ENCODE results near the gene SLC35E4. TPM values are rescaled to one million over a fixed set of nuclear protein-coding genes. Genes with fewer than 3 reads are reported as not detected.
"Not testable (repeated sequence)": the region's sequence is repeated elsewhere in the genome, so short reads cannot be mapped to it uniquely, and the experiment has no call there.

The SLC35E4 gene
- polyA plus RNA-seq (2011; rRNA removed): 2.9 and 4.9 TPM in 2 replicates
- polyA minus RNA-seq (2011; rRNA and poly(A)+ RNA removed): 1.7 and 1.9 TPM in 2 replicates

GRCh38 chr22:30635273-30636225 is at the start of gene SLC35E4:
SLC35E4 (plus strand) TSS chr22:30635781; CDS start chr22:30636451, 670 bp downstream.
- no peak for DNase-seq (ENCODE audit: low read depth)
- ChIA-PET POLR2A (interaction anchor here (0.6 to 1.0 kb wide), 3 partner anchors 117 to 403 kb away, joined by 3 to 4 read pairs (median 3); no protein-coding TSS in a partner anchor), CTCF (interaction anchor here (0.6 to 7.2 kb wide), 45 partner anchors 9 to 310 kb away, joined by 3 to 282 read pairs (median 5); partner anchors contain the start of genes DUSP18 and TCN2)
- Histone ChIP-seq H3K36me3 (ENCODE audit: control insufficient read depth, insufficient read depth, low read length) (no peaks in the 10 kb centered on the region), H3K27me3 (ENCODE audit: control insufficient read depth, insufficient read depth, low read length) (no peaks in the 10 kb centered on the region), H3K4me3 (ENCODE audit: low read depth, low read length) (peak within 1 kb of the TSS; percentile 46)
- TF ChIP-seq CTCF (IDR thresholded peaks at IDR 0.05; ENCODE audit: insufficient read depth, low read depth, low read length): peak; percentile 54

- Histone ChIP-seq H3K27me3 (ENCODE audit: control insufficient read depth, insufficient read depth, low read length) (no peaks in the 10 kb centered on the region), H3K36me3 (ENCODE audit: control insufficient read depth, insufficient read depth, low read length) (peaks cover 61% of the 10 kb centered on the region), H3K4me3 (ENCODE audit: low read depth, low read length) (no peak overlapping the region)
- ChIA-PET CTCF (no interaction called here), POLR2A (no interaction called here)
- no peak for DNase-seq (ENCODE audit: low read depth)
- no peak for TF ChIP-seq CTCF (IDR thresholded peaks at IDR 0.05; ENCODE audit: insufficient read depth, low read depth, low read length)
Observed at GRCh38 chr22:30586414-30586813, 49.2 kb upstream of the SLC35E4 start.

- no peak for TF ChIP-seq CTCF (IDR thresholded peaks at IDR 0.05; ENCODE audit: insufficient read depth, low read depth, low read length)
- ChIA-PET POLR2A (interaction anchor here (1.0 kb wide), 1 partner anchor 9 kb away, joined by 3 read pairs; no protein-coding TSS in a partner anchor), CTCF (interaction anchor here (2.8 kb wide), 1 partner anchor 15 kb away, joined by 11 read pairs; the partner anchor contains the start of gene TCN2)
- Histone ChIP-seq H3K27me3 (ENCODE audit: control insufficient read depth, insufficient read depth, low read length) (peaks cover 7% of the 10 kb centered on the region), H3K4me3 (ENCODE audit: low read depth, low read length) (peak overlapping the region; percentile 83), H3K36me3 (ENCODE audit: control insufficient read depth, insufficient read depth, low read length) (peaks cover 23% of the 10 kb centered on the region)
- DNase-seq (ENCODE audit: low read depth): no peak
Observed at GRCh38 chr22:30591191-30591587, 44.4 kb upstream of the SLC35E4 start.

GRCh38 chr22:30591588-30592359 is 43.8 kb upstream of the SLC35E4 start, which contains the start of gene PES1:
PES1 (minus strand) TSS chr22:30591910; CDS start chr22:30591833, 77 bp downstream.
- Histone ChIP-seq H3K36me3 (ENCODE audit: control insufficient read depth, insufficient read depth, low read length) (peaks cover 18% of the 10 kb centered on the region), H3K4me3 (ENCODE audit: low read depth, low read length) (peak within 1 kb of the TSS; percentile 83), H3K27me3 (ENCODE audit: control insufficient read depth, insufficient read depth, low read length) (peaks cover 7% of the 10 kb centered on the region)
- CTCF ChIA-PET: interaction anchor here (1.0 to 2.8 kb wide), 2 partner anchors 9 to 15 kb away, joined by 3 to 11 read pairs; partner anchors contain the start of gene TCN2
- POLR2A ChIA-PET: interaction anchor here (1.0 kb wide), 1 partner anchor 10 kb away, joined by 3 read pairs; no protein-coding TSS in a partner anchor
- peak; percentile 90 for DNase-seq (ENCODE audit: low read depth)
- TF ChIP-seq CTCF (IDR thresholded peaks at IDR 0.05; ENCODE audit: insufficient read depth, low read depth, low read length): no peak

GRCh38 chr22:30592360-30592713 is 43.2 kb upstream of the SLC35E4 start:
- POLR2A ChIA-PET: interaction anchor here (1.0 kb wide), 1 partner anchor 10 kb away, joined by 3 read pairs; no protein-coding TSS in a partner anchor
- Histone ChIP-seq H3K4me3 (ENCODE audit: low read depth, low read length) (peak overlapping the region; percentile 32), H3K36me3 (ENCODE audit: control insufficient read depth, insufficient read depth, low read length) (peaks cover 14% of the 10 kb centered on the region)
- CTCF ChIA-PET: interaction anchor here (1.0 to 2.8 kb wide), 3 partner anchors 8 to 14 kb away, joined by 3 to 15 read pairs (median 11); partner anchors contain the start of gene TCN2
- DNase-seq (ENCODE audit: low read depth); H3K27me3 ChIP-seq (ENCODE audit: control insufficient read depth, insufficient read depth, low read length): not testable (repeated sequence)

All from BJ (cell line).